ENCODE measurements around the gene GRK5. TPM values are rescaled to one million over a fixed set of nuclear protein-coding genes. Genes with fewer than 3 reads are reported as not detected.

The GRK5 gene
- total RNA-seq, 1 donor from 2014 or later, result 93.1 TPM

GRCh38 chr10:119335671-119336353 lies 128.4 kb downstream of the GRK5 start:
- no peak for DNase-seq (ENCODE audit: extremely low read depth, low read depth, low spot score)

DNA sequence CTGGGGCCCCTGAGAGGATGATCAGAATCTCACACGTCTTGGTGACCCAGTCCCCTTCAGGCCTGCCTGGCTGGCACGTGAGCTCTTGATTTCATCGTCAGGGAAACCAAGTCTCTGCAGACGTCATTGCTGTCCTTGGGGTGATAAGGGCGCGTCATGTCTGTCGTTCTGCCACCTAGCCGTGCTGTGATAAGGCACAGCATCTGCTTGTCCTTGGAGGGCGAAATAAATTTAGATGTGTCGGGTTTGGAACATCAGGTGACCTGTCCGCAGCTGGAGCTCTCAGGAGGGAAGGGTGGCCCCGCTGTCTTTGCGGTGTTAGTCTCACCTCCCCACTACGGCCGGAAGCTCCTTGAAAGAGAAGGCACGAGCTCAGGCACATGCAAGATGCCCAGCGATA lies 129.2 kb downstream of the GRK5 start:
- no peak for DNase-seq (ENCODE audit: extremely low read depth, low read depth, low spot score)

DNA sequence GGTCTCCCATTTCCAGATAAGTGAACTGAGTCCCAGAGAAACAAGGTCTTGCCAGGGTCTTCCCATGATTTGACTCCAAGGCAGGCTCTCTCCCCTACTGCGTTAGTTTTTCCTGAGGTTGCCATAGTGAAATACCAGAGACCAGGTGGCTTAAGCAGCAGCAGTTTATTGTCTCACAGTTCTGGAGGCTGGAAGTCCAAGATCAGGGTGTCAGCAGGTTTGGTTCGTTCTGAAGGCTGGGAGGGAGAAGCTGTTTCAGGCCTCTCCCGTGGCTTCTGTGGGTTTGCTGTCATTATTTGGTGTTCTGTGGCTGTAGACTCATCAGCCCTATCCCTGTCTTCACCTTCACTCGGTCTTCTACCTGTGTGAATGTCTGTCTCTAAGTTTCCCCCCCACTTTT lies 129.9 kb downstream of the GRK5 start:
- no peak for DNase-seq (ENCODE audit: extremely low read depth, low read depth, low spot score)

DNA sequence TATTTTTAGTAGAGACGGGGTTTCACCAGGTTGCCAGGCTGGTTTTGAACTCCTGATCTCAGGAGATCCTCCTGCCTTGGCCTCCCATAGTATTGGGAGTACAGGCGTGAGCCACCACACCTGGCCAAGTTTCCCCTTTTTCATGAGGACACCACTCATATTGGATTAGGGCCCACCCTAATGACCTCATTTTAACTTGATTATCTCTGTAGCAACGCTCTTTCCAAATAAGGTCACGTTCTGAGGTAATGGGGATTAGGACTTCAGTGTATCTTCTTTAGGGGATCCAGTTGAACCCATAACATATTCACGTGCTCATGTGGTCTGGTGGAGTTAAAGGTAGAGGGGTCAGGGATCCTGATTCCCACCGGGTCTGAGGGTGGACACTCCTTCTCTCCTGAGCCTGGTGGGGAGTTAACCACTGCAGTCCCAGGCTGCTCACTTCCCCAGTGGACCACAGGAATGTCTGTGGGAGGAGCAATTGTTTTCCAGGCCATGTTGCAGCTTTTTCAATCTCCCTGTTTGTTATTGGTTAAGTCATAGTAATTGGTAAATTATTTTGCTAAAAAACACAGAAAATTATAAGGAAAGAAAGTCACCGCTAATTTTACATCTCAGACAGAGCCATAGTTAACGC lies 130.5 kb downstream of the GRK5 start:
- DNase-seq (ENCODE audit: extremely low read depth, low read depth, low spot score), result no peak

GRCh38 chr10:119339109-119339508 lies 131.7 kb downstream of the GRK5 start:
- DNase-seq (ENCODE audit: extremely low read depth, low read depth, low spot score), result no peak

- no peak for DNase-seq (ENCODE audit: extremely low read depth, low read depth, low spot score)
Measured at GRCh38 chr10:119340893-119341458, 133.6 kb downstream of the GRK5 start.

- no peak for DNase-seq (ENCODE audit: extremely low read depth, low read depth, low spot score)
Measured at GRCh38 chr10:119341459-119342301, 134.3 kb downstream of the GRK5 start.

DNA sequence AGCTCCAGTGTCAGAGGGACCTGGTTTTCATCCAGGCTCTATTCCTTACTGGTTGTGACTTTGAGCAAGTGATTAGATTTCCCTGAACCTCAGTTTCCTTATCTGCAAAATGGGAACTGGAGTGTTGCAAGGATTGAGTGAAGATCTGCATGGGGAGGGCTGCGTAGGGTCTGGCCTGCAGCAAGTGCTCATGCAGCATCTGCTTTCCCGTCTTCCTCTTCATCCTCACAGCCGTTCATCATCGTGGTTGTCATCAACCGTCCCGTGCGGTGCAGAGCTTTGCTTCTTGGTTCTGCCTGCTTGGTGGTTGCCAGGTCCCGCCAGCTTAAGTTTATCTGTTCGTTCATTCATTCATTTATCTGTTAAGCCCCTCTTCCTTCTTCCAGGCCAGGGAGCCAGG lies 135.0 kb downstream of the GRK5 start:
- no peak for DNase-seq (ENCODE audit: extremely low read depth, low read depth, low spot score)

GRCh38 chr10:119343011-119343601 lies 135.7 kb downstream of the GRK5 start:
- DNase-seq (ENCODE audit: extremely low read depth, low read depth, low spot score), result no peak

GRCh38 chr10:119344381-119344780 lies 137.0 kb downstream of the GRK5 start:
- DNase-seq (ENCODE audit: extremely low read depth, low read depth, low spot score), result no peak

DNA sequence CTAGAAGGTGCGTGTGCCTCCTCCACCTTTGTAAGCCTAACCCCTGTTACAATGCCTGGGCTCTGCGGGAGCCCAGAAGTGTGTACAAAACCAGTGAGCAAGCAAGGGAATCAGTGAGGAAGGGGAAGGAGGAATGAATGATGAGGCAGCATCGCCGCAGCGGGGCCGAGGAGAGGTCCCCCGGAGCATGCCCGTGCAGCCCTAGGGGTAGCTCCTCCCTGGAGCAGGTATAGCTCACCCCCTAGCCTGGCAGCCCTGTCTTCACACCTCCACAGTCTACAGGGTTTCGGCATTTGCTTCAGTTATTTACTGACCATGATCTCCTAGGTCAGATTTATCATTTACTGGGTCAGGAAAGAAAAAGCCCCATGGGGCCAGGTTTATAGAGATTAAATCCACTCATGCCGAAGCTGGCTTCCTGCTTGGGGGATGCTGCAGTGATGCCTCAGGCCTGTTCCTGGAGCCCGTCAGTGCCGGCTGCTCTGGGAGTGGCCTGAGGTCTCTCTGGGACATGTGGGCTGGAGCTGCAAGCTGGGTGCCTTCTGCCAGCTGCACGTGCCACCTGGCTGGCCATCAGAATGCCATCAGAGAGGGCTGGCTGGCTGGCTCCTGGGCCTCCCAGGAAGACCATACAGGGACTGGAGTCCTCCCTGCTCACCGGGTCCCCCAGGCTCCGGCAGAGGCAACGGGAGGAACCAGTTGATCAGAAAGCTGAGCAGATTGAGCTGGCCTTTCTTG lies 138.9 kb downstream of the GRK5 start:
- no peak for DNase-seq (ENCODE audit: extremely low read depth, low read depth, low spot score)

DNA sequence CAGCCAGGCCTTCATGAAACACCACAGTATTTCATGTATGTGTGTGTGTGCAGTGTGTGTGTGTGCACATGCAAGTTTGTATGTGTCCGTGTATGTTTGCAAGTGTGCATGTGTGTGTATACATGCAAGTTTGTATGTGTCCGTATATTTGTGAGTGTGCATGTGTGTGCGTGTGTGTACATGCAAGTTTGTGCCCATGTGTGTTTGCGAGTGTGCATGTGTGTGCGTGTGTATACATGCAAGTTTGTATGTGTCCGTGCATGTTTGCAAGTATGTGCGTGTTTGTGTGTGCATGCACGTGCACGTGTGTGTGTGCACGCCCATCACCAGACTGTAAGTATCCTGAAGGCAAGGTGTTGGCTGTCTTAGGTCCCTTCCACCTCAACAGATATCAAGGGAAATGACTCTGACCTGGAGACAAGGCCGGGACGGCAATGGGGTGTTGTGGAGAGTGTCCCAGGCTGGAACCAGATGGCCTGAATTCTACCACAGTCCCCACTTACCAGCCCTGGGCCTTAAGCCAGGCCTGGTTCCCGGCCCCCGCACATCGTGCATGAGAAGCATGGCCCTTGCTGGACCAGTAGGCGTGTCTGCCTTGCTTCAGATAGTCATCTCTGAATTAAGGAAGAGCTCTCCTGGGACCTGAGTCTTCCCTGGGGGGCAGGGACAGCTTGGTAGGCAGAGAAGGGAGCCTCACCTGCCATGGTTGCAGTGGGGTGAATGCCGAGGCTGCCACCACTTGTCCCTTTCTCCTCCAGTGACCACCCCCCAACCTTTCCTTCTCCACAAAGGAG lies 140.0 kb downstream of the GRK5 start:
- no peak for DNase-seq (ENCODE audit: extremely low read depth, low read depth, low spot score)

DNA sequence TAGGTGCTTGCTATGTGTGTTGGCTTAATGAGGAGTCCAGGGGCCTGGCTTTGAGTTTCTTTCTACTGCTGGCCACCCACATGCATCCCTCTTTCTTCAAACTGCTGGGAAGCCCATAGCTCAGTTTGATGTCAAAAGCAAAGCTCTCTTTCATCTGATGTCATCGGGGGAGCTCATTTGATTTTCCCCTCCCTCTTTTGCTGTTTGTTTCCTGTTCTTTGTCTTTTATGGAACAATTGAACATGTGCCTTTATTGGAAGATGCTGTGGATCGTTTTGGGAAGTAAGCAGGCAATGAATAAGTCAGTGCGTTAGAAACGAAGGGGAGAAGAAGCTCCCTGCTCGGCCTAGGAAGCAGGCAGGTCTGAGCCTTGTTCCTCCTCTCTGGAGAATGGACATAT lies 140.7 kb downstream of the GRK5 start:
- no peak for DNase-seq (ENCODE audit: extremely low read depth, low read depth, low spot score)

- DNase-seq (ENCODE audit: extremely low read depth, low read depth, low spot score), result no peak
Measured at GRCh38 chr10:119348516-119349240, 141.3 kb downstream of the GRK5 start.

DNA sequence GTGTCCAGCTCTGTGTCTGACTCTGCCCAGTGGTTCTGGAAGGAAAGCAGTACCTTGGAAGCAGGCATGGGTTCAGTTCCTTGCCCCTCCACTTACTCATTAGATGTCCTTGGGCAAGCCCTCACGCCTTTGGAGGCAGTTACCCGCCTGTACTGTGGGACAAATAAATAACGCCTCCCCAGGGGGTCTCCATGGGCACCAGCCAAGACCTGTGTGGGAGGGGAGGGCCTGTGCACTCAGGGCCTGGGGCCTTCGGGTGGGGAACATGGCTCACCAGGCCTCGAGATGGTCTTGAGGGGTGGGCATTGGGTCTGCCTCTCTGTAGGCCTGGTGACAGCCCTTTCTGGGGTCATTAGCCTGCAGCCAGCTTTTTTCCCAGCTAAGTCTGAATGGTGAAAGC lies 142.0 kb downstream of the GRK5 start:
- no peak for DNase-seq (ENCODE audit: extremely low read depth, low read depth, low spot score)

DNA sequence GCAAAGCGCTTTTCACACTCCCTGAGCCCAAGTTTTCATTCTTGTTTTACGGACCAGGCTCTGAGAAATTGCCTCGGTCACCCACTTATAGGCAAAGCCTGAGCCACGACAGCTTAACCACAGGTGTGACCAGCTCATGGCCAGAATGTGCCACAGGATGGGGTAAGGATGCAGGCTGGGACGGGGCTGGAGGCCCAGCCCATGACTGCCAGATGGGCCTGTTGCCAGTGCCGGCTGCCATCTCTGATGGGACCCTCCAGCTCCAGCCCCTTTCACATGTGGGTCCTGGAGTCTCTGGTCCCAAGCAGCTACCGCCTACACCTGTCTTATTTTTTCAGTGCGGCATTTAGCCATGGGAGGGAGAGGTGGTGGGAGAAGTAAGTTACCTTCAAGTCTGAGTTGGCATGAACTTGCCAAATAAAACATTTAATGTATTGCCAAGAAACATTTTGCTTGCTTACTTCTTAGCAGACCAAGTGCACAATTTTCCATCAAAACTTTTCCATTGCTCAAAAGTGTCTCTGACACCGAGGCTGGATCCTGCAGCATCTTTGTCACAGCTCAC lies 142.6 kb downstream of the GRK5 start:
- DNase-seq (ENCODE audit: extremely low read depth, low read depth, low spot score), result no peak

- DNase-seq (ENCODE audit: extremely low read depth, low read depth, low spot score), result no peak
Measured at GRCh38 chr10:119350502-119351097, 143.2 kb downstream of the GRK5 start.

GRCh38 chr10:119351189-119351588 lies 143.8 kb downstream of the GRK5 start:
- DNase-seq (ENCODE audit: extremely low read depth, low read depth, low spot score), result no peak
